Adipocyte (in vitro differentiated cells): ENCODE data around the gene TMEM91.
A peak's percentile ranks its signal among the peaks of the same experiment; 100 is the strongest.

Experiments used
- DNase-seq: peaks from one replicate; pipeline ENCODE4 v3.0.0-alpha.2; 2015; ENCODE audit warnings: low read depth
- H3K27me3 ChIP-seq: replicated peaks from 2 replicates; pipeline ENCODE4 v1.7.0; 2013; ENCODE audit warnings: mild to moderate bottlenecking, low read length, moderate library complexity; ENCODE audit not compliant: control insufficient read depth, insufficient read depth
- H3K36me3 ChIP-seq: 2 replicates; pipeline ENCODE4 v1.7.0; 2013; ENCODE audit warnings: low read length, mild to moderate bottlenecking, moderate library complexity; ENCODE audit not compliant: control insufficient read depth, insufficient read depth, severe bottlenecking
- H3K4me1 ChIP-seq: 2 replicates; pipeline ENCODE4 v1.7.0; 2013; ENCODE audit warnings: mild to moderate bottlenecking, low read length, moderate library complexity; ENCODE audit not compliant: control insufficient read depth, insufficient read depth
- H3K4me3 ChIP-seq: 2 replicates; pipeline ENCODE4 v1.7.0; 2013; ENCODE audit warnings: mild to moderate bottlenecking, low read length, moderate library complexity
- H3K9ac ChIP-seq: 2 replicates; pipeline ENCODE4 v1.7.0; 2013; ENCODE audit warnings: mild to moderate bottlenecking, low read length, moderate library complexity
- H3K9me3 ChIP-seq: 2 replicates; pipeline ENCODE4 v1.7.0; 2013; ENCODE audit warnings: mild to moderate bottlenecking, low read length, moderate library complexity; ENCODE audit not compliant: control insufficient read depth

The TMEM91 gene

GRCh38 chr19:41391618-41392017 is 15.3 kb downstream of the TMEM91 start:
- no peak for DNase-seq
- H3K4me1 ChIP-seq: peaks cover 7% of the 10 kb centered on the region
- H3K4me3 ChIP-seq: no peak overlapping the region
- peaks cover 24% of the 10 kb centered on the region for H3K36me3 ChIP-seq
- no peaks in the 10 kb centered on the region for H3K9me3 ChIP-seq
- no peak overlapping the region for H3K9ac ChIP-seq
- H3K27me3 ChIP-seq: no peaks in the 10 kb centered on the region

GRCh38 chr19:41392775-41393174 is 16.4 kb downstream of the TMEM91 start:
- H3K36me3 ChIP-seq: peaks cover 24% of the 10 kb centered on the region
- no peak overlapping the region for H3K4me3 ChIP-seq
- no peaks in the 10 kb centered on the region for H3K9me3 ChIP-seq
- DNase-seq: no peak
- no peaks in the 10 kb centered on the region for H3K27me3 ChIP-seq
- H3K4me1 ChIP-seq: peaks cover 3% of the 10 kb centered on the region
- H3K9ac ChIP-seq: no peak overlapping the region

- Histone ChIP-seq H3K4me1 (peaks cover 14% of the 10 kb centered on the region), H3K4me3 (no peak overlapping the region), H3K9me3 (no peaks in the 10 kb centered on the region), H3K27me3 (no peaks in the 10 kb centered on the region), H3K9ac (no peak overlapping the region), H3K36me3 (peaks cover 17% of the 10 kb centered on the region)
- DNase-seq: no peak
Observed at GRCh38 chr19:41395355-41395754, 19.0 kb downstream of the TMEM91 start.

GRCh38 chr19:41397086-41398049 is 21.0 kb downstream of the TMEM91 start, which contains the start of the genes BCKDHA and EXOSC5:
Gene BCKDHA (plus strand): TSS chr19:41397818. CDS start chr19:41397828, 10 bp downstream.
Gene EXOSC5 (minus strand): TSS chr19:41397359. CDS start chr19:41397328, 31 bp downstream.
- H3K9ac ChIP-seq: peak within 1 kb of the TSS; percentile 97

GRCh38 chr19:41398050-41398418 is 21.7 kb downstream of the TMEM91 start:
- Histone ChIP-seq H3K9me3 (no peaks in the 10 kb centered on the region), H3K27me3 (no peaks in the 10 kb centered on the region), H3K4me3 (peak overlapping the region; percentile 96), H3K4me1 (peaks cover 14% of the 10 kb centered on the region), H3K9ac (peak overlapping the region; percentile 97), H3K36me3 (peaks cover 9% of the 10 kb centered on the region)
- DNase-seq: peak; percentile 41

More at GRCh38 chr19:41397086-41398049, 21.0 kb downstream of the TMEM91 start, which contains the start of the genes BCKDHA and EXOSC5:
- Histone ChIP-seq H3K4me3 (peak within 1 kb of the TSS; percentile 96), H3K36me3 (peaks cover 6% of the 10 kb centered on the region), H3K27me3 (no peaks in the 10 kb centered on the region), H3K9me3 (no peaks in the 10 kb centered on the region), H3K4me1 (peaks cover 14% of the 10 kb centered on the region)
- peak; percentile 100 for DNase-seq

- Histone ChIP-seq H3K9ac (peak overlapping the region; percentile 97), H3K4me1 (peaks cover 14% of the 10 kb centered on the region), H3K9me3 (no peaks in the 10 kb centered on the region), H3K4me3 (peak overlapping the region; percentile 96), H3K27me3 (no peaks in the 10 kb centered on the region), H3K36me3 (peaks cover 11% of the 10 kb centered on the region)
- DNase-seq: no peak
Observed at GRCh38 chr19:41398598-41398997, 22.3 kb downstream of the TMEM91 start.

GRCh38 chr19:41399091-41399490 is 22.8 kb downstream of the TMEM91 start:
- Histone ChIP-seq H3K9ac (peak overlapping the region; percentile 97), H3K27me3 (no peaks in the 10 kb centered on the region), H3K36me3 (peaks cover 11% of the 10 kb centered on the region), H3K9me3 (no peaks in the 10 kb centered on the region), H3K4me3 (peak overlapping the region; percentile 96), H3K4me1 (peaks cover 14% of the 10 kb centered on the region)
- no peak for DNase-seq

- H3K36me3 ChIP-seq: peaks cover 11% of the 10 kb centered on the region
- H3K9ac ChIP-seq: no peak overlapping the region
- no peaks in the 10 kb centered on the region for H3K9me3 ChIP-seq
- DNase-seq: no peak
- H3K4me1 ChIP-seq: peaks cover 14% of the 10 kb centered on the region
- H3K4me3 ChIP-seq: no peak overlapping the region
- H3K27me3 ChIP-seq: no peaks in the 10 kb centered on the region
Observed at GRCh38 chr19:41399525-41399924, 23.2 kb downstream of the TMEM91 start.

- H3K4me3 ChIP-seq: no peak overlapping the region
- H3K4me1 ChIP-seq: peaks cover 12% of the 10 kb centered on the region
- H3K36me3 ChIP-seq: peaks cover 11% of the 10 kb centered on the region
- H3K9me3 ChIP-seq: no peaks in the 10 kb centered on the region
- H3K9ac ChIP-seq: no peak overlapping the region
- no peaks in the 10 kb centered on the region for H3K27me3 ChIP-seq
- DNase-seq: no peak
Observed at GRCh38 chr19:41401483-41401882, 25.1 kb downstream of the TMEM91 start.

- H3K4me3 ChIP-seq: no peak overlapping the region
- peaks cover 11% of the 10 kb centered on the region for H3K4me1 ChIP-seq
- no peak overlapping the region for H3K9ac ChIP-seq
- H3K36me3 ChIP-seq: peaks cover 11% of the 10 kb centered on the region
- no peaks in the 10 kb centered on the region for H3K9me3 ChIP-seq
- no peaks in the 10 kb centered on the region for H3K27me3 ChIP-seq
- DNase-seq: no peak
Observed at GRCh38 chr19:41402010-41402409, 25.7 kb downstream of the TMEM91 start.

GRCh38 chr19:41403181-41403970 is 27.0 kb downstream of the TMEM91 start:
- Histone ChIP-seq H3K4me1 (peaks cover 9% of the 10 kb centered on the region), H3K36me3 (peaks cover 11% of the 10 kb centered on the region), H3K27me3 (no peaks in the 10 kb centered on the region), H3K9ac (no peak overlapping the region), H3K9me3 (no peaks in the 10 kb centered on the region), H3K4me3 (no peak overlapping the region)
- DNase-seq: no peak
